SJCRH30 (cell line): ENCODE measurements around the gene H2AZ1. TPM values are rescaled to one million over a fixed set of nuclear protein-coding genes. Genes with fewer than 3 reads are reported as not detected.

Experiments used
- DNase-seq, 2 experiments: peaks; one replicate each; pipeline ENCODE4 v3.0.0-alpha.2; 2015 to 2020
- H3K27ac ChIP-seq: fragments of 250-450 bp; sonication (Bioruptor Pico); 2 replicates; pipeline ENCODE4 v1.5.1; 2020; ENCODE audit warnings: mild to moderate bottlenecking, moderate library complexity
- H3K27me3 ChIP-seq: fragments of 250-450 bp; sonication (Bioruptor Pico); 2 replicates; pipeline ENCODE4 v1.5.1; 2020; ENCODE audit warnings: mild to moderate bottlenecking, moderate library complexity
- H3K36me3 ChIP-seq: fragments of 250-450 bp; sonication (Bioruptor Pico); 2 replicates; pipeline ENCODE4 v1.5.1; 2020; ENCODE audit warnings: mild to moderate bottlenecking, moderate library complexity
- H3K4me1 ChIP-seq: fragments of 250-450 bp; sonication (Bioruptor Pico); 2 replicates; pipeline ENCODE4 v1.5.1; 2020; ENCODE audit warnings: mild to moderate bottlenecking, moderate library complexity
- H3K4me3 ChIP-seq: fragments of 250-450 bp; sonication (Bioruptor Pico); 2 replicates; pipeline ENCODE4 v1.5.1; 2020; ENCODE audit warnings: mild to moderate bottlenecking, moderate library complexity
- H3K9me3 ChIP-seq: fragments of 250-450 bp; sonication (Bioruptor Pico); replicated peaks from 2 replicates; pipeline ENCODE4 v1.5.1; 2020; ENCODE audit warnings: mild to moderate bottlenecking, moderate library complexity
- total RNA-seq: library from RNA; depleted of rRNA; stranded (reverse); fragments of >200 nt; shearing (Covaris generic); gene quantifications from 2 replicates; pipeline ENCODE4 v1.2.3, GENCODE V29; 2014; rRNA removed

H2AZ1 gene
- 794 and 838 TPM in 2 replicates for total RNA-seq

DNA sequence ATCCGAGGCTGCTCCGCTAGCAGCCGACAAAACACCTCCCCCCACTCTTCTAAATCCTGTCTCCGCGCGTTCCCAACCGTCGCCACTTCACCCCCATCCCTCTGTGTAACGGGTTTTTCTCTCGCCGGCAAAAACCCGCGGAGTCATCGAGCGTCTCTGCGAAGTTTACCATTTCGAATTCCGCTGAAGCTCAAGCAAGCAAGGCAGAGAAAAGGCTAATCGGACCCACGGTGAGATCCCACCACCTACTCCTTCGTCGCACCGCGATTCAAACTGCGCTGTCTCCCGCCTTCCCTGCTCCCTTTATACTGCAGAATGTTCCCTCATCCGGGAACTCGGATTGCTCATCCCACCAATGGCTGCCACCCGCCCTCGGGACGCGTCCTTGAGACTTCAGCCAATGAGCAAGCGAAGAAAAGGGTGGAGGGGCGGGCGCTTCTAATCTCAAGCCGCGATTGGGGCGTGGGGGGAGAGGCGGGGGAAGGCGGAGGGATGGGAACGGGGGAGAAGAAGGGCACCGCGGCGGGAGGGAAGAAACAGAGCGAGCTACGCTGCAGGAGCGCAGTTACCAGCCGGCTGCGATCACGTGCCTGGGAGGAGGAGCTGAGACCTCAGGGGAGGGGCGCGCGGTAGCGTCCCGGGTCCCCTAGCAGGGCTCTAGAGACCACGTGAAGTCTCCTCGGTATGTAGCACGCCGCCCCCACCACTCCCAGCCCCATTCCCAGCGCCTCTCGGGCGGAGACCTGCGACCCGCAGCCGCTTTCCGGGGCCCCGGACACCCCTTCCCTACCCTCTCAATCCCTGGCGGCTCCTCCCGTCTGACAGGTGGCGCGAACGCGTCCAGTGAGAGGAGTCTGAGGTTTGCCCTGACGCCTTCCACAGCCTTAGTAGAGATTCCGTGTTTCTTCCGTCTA is at the start of gene H2AZ1:
Gene H2AZ1 (minus strand): TSS at position 277 of the 914 bp plus-strand sequence. CDS start 105 bp downstream, at position 172.
- no peaks in the 10 kb centered on the region for H3K9me3 ChIP-seq
- peak; percentile 99 for DNase-seq
- peaks cover 27% of the 10 kb centered on the region for H3K36me3 ChIP-seq
- peak within 1 kb of the TSS; percentile 91 for H3K4me3 ChIP-seq
- H3K27me3 ChIP-seq, result no peaks in the 10 kb centered on the region
- peak within 1 kb of the TSS; percentile 93 for H3K27ac ChIP-seq
- peaks cover 10% of the 10 kb centered on the region for H3K4me1 ChIP-seq

DNA sequence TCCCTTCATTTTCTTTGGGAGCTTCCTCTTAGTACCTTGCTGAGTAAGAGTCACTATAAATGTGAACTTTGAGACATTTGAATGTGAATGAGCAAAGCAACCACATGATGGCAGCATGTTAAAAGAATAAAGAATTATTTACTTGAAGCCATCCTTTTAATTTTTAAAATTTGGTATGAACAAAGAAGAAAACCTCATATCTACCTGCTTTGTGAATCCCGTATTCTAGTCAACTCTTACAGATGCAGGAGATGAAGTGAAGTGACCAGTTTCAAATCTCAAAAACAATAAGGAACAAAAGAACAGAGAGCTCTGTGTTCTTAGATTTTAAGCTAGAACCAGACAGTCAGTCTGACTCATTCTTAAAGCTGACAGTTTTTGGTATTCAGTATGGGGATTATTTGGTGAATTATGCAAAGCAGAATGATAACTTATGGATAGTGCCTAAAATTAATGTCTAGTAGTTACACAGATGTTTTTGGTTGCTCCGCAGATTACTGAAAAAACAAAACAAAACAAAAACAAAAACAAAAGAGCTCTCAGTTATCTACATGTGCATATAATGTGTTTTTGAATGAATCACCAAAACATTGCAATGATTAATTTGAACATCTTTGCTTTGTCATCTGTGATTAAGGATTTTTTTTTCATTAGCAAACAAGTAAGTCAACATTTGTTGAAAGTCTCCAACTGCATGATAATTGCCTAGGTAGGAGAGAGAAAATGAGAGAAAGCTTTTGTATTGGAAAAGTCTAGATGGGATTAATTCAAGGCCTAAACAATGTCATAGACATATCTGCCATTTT is 48.2 kb upstream of the H2AZ1 start:
- no peak overlapping the region for H3K4me3 ChIP-seq
- peak in 1 of 2 experiments; percentile 41 for DNase-seq
- H3K27me3 ChIP-seq, result no peaks in the 10 kb centered on the region
- no peaks in the 10 kb centered on the region for H3K4me1 ChIP-seq
- no peak overlapping the region for H3K27ac ChIP-seq
- no peaks in the 10 kb centered on the region for H3K36me3 ChIP-seq
- H3K9me3 ChIP-seq, result no peaks in the 10 kb centered on the region

DNA sequence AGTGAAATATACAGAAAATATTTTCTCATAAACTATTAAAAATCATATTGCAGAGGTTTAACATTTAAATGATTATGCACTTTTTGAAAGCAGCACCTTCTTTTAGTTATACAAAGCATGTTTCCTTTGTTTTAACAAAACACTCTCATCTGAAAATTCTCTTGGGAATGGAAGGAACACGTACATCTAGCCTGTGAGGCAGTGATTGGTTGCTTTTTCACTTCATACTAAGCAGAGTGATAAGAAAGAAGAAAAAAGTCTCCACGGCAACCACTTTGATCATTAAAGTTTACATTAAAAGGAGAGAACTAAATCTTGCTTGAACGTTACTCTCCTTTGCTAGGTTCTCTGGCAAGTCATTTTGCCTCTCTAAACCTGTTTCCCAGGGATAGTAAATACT is 41.7 kb upstream of the H2AZ1 start:
- no peaks in the 10 kb centered on the region for H3K36me3 ChIP-seq

DNA sequence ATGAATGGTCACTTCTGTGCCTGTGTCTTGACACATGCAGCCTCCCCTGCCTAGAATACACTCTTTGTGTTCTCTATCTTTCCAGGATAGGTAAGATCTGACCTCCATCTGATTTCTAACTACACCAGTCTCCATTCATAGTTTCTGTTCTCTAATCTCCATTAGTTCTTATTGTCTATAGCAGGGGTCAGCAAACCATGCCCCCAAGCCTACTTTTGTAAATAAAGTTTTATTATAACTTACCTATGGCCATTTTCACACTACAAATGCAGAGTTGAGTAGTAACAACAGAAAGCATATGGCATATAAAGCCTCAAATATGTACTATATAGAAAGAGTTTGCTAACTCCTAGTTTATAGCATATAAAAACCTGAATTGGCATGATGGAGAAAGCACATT is 37.6 kb upstream of the H2AZ1 start:
- Histone ChIP-seq H3K4me3 (no peak overlapping the region), H3K27me3 (no peaks in the 10 kb centered on the region), H3K36me3 (no peaks in the 10 kb centered on the region), H3K9me3 (no peaks in the 10 kb centered on the region), H3K4me1 (no peaks in the 10 kb centered on the region), H3K27ac (no peak overlapping the region)
- no peak for DNase-seq

More for the DNA sequence above, 41.7 kb upstream of the H2AZ1 start:
- Histone ChIP-seq H3K27ac (no peak overlapping the region), H3K9me3 (no peaks in the 10 kb centered on the region), H3K4me1 (no peaks in the 10 kb centered on the region), H3K4me3 (no peak overlapping the region), H3K27me3 (no peaks in the 10 kb centered on the region)
- DNase-seq, result no peak

DNA sequence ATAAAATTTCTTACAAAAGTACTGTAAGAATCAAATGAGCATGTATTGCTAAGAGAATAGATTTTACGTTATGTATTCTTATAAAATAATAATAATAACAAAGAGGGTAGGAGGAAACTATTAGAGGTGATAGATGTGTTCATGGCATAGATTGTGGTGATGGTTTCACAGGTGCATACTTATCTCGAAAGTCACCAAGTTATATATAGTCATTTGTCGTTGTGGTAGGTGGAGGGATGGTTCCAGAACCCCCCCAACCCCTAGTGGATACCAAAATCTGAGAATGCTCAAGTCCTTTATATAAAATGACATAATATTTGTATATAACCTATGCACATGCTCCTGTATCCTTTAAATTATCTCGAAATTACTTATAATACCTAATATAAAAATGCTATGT is 36.7 kb upstream of the H2AZ1 start:
- no peak overlapping the region for H3K4me3 ChIP-seq
- H3K27ac ChIP-seq, result no peak overlapping the region
- H3K27me3 ChIP-seq, result no peaks in the 10 kb centered on the region
- no peaks in the 10 kb centered on the region for H3K4me1 ChIP-seq
- no peaks in the 10 kb centered on the region for H3K36me3 ChIP-seq
- DNase-seq, result no peak
- no peaks in the 10 kb centered on the region for H3K9me3 ChIP-seq

DNA sequence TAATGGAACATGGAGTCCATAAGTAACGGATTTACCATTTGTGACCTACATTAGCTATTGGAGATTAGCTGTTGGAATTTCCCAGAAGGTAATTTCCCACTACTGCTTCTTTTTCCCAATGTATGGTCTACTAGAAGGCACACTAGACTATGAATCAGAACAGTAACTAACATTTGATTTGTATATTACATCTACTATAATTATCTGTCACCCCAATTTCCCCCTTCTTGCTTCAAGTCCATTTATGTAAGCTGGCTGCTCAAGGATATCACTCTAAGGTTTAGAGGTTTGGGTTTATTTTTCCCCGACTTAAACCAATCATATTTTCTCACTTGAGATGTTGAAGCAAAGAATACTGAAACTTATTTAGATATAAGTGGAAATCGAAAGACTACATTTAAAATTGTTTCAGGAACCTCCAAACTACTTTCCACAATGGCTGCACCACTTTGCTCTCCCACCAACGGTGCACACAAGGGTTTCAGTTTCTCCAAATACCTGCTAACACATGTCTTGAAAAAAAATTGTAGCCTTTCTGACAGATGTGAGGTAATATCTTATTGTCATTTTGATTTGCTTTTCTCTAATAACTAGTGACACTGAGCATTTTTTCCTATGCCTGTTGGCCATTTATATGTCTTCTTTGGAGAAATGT is 33.3 kb upstream of the H2AZ1 start:
- no peak overlapping the region for H3K4me3 ChIP-seq
- H3K36me3 ChIP-seq, result no peaks in the 10 kb centered on the region
- no peaks in the 10 kb centered on the region for H3K27me3 ChIP-seq
- H3K27ac ChIP-seq, result no peak overlapping the region
- no peaks in the 10 kb centered on the region for H3K9me3 ChIP-seq
- no peak for DNase-seq
- peaks cover 3% of the 10 kb centered on the region; the same call in 1 of the 2 replicates for H3K4me1 ChIP-seq

DNA sequence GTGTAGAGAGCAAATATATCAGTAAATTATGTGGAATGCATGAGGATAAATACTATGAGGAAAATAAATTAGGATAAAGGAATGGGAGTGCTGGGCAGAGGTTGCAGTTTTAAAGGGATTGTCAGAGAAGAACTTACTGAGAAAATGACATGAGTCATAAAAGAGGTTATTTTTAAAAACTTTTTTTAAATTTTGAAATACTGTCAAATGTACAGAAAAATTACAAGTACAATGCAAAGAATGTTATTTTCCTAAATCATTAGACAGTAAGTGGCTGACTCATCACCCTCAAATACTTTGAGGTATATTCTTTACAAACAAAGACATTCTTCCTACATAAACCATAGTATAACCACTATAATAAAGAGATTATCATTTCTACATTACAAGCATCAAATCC is 29.8 kb upstream of the H2AZ1 start:
- Histone ChIP-seq H3K9me3 (no peaks in the 10 kb centered on the region), H3K27ac (no peak overlapping the region), H3K27me3 (no peaks in the 10 kb centered on the region), H3K36me3 (no peaks in the 10 kb centered on the region), H3K4me1 (peaks cover 3% of the 10 kb centered on the region; the same call in 1 of the 2 replicates), H3K4me3 (no peak overlapping the region)
- DNase-seq, result no peak

DNA sequence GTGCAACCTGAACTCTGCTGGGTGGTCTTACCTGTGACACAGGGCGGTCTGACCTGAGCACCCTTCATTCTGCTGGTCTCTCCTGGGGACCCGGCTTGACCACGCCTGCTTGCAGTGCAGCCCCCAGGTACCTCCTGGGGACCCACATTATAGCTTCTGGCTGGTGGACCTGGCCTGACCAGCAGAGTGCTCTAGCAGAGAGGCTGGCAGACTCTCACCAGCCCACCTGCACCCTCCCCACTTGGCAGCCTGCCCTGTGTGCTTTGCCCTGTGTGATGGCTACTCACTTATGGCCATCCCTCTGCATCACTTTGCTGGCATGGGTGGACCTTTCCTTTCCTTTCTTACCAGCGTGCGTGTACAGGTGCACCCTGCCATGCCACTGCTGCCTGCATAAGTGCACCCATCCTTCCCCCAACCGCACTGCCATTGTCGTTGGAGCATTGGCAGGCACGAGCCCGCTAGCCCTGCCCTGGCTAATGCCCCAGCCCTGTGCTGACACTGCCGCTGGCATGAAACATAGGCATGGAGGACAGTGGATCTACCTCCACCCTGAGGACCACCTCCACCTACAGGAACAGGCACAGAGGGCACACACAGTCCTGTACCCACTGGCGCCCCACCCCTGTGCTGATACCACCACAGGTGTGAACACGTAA is 21.5 kb upstream of the H2AZ1 start:
- Histone ChIP-seq H3K4me3 (no peak overlapping the region), H3K9me3 (no peaks in the 10 kb centered on the region), H3K4me1 (peaks cover 14% of the 10 kb centered on the region), H3K27me3 (no peaks in the 10 kb centered on the region), H3K27ac (no peak overlapping the region), H3K36me3 (no peaks in the 10 kb centered on the region)
- DNase-seq, result no peak

DNA sequence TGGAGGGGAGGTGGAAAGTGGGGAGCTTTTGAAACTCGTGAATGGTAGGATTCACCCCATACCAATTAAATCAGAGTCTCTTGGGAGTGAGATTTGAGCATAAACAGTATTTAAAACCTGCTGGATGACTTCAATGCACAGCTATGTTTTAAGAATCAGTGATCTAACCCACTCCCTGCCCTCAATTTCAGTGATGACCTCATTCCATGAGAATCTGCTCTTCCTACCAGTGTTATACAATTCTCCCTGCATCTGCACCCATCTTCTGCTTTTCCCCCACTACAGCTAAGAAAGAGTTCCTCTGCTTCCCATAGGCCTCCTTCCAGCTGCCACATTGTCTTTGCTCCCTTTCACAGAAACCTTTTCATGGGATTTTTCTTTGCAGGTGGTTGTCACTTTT is 18.3 kb upstream of the H2AZ1 start:
- peaks cover 14% of the 10 kb centered on the region for H3K4me1 ChIP-seq
- H3K9me3 ChIP-seq, result no peaks in the 10 kb centered on the region
- peak; percentile 37 to 49 for DNase-seq
- no peaks in the 10 kb centered on the region for H3K36me3 ChIP-seq
- peak overlapping the region; percentile 23; the same call in 1 of the 2 replicates for H3K27ac ChIP-seq
- H3K4me3 ChIP-seq, result no peak overlapping the region
- H3K27me3 ChIP-seq, result no peaks in the 10 kb centered on the region

DNA sequence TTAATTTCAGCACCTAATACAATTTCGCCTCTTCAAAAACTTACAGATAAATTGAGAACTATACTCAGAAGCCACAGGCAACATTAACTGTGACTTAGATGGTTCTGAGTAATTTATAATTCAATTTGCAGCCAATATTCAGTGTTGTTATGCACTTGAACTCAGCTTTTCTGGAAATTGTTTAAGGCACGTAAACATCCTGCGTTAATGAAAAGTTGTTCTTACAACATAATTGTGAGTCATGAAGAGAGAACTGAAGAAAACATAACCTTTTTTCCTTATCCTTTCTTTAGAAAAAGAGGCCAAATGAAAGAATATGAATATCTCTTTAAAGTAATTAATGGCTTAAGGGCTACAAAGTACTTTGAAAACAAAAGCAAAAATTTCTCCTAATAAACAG is 16.6 kb upstream of the H2AZ1 start:
- peaks cover 14% of the 10 kb centered on the region for H3K4me1 ChIP-seq
- no peaks in the 10 kb centered on the region for H3K36me3 ChIP-seq
- no peak overlapping the region for H3K27ac ChIP-seq
- H3K9me3 ChIP-seq, result no peaks in the 10 kb centered on the region
- H3K27me3 ChIP-seq, result no peaks in the 10 kb centered on the region
- DNase-seq, result no peak
- no peak overlapping the region for H3K4me3 ChIP-seq

DNA sequence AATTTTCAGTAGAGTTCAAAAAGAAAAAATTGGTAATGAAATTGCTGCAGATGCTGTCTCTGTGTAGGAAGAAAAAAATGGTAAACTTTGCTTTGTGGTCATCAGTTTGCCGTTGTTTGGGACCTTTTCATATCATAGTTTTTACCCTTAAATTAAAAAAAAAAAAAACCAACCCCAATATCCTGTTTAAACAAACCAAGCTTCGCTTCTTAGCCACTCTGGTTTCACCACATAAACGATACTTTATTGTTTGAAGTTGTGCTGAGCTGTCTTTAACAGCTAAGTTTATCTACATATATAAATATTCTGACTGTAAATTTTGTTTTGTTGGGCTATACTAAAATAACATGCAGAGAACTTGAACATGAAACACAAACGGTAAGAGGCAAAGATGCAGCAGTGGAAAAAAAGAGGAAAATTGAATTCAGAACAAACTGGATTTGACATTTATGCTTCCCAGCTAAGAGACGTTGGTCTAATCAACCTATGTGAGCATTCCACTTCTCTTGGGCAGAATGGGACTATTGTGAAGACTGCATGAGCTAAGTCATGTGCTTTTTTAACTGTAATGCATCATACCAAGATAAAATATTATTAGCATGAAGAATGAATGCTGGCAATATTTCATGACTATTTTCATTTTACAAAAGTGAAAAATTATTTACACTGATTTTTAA is 15.7 kb upstream of the H2AZ1 start:
- no peaks in the 10 kb centered on the region for H3K36me3 ChIP-seq
- no peak for DNase-seq
- no peaks in the 10 kb centered on the region for H3K27me3 ChIP-seq
- H3K4me1 ChIP-seq, result peaks cover 14% of the 10 kb centered on the region
- H3K9me3 ChIP-seq, result no peaks in the 10 kb centered on the region
- no peak overlapping the region for H3K4me3 ChIP-seq
- no peak overlapping the region for H3K27ac ChIP-seq

DNA sequence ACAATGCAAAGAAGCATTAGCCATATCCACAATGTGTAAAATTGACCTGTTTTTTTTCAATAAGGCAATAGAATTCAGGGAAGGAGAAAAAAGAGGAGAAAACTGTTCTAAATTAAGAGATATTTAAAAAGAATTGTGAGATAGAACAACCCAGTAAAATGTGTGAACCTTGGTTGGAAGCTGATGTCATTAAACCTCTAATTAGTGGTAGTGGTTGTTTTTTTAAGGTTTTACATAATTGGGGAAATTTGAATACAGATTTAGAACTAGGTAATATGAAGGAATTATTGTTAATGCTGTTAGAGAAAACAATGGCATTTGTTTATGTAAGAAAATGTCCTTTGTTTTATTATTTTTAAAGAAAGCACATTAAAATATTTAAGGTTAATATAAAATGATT is 15.1 kb upstream of the H2AZ1 start:
- H3K27me3 ChIP-seq, result no peaks in the 10 kb centered on the region
- H3K4me1 ChIP-seq, result peaks cover 17% of the 10 kb centered on the region
- no peaks in the 10 kb centered on the region for H3K9me3 ChIP-seq
- no peaks in the 10 kb centered on the region for H3K36me3 ChIP-seq
- DNase-seq, result no peak
- H3K27ac ChIP-seq, result no peak overlapping the region
- H3K4me3 ChIP-seq, result no peak overlapping the region

DNA sequence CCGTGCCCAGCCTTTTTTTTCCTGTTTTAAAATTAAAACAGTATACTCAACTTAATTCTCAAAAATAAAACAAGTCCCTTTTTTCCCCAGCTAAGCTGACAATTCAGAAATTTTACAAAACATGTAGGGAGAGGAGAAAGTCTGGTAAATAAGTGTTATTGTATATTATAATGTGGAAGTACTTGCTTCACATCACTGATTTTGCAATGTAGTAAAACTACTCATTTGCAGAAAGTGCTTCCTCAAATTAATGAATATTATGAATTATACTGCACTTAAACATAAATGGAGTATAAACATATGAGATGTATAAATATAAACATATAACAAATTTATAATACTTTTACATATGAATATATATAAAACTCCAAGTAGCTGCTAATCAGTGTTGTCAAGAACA is 11.6 kb upstream of the H2AZ1 start:
- H3K36me3 ChIP-seq, result no peaks in the 10 kb centered on the region
- no peak for DNase-seq
- H3K27ac ChIP-seq, result no peak overlapping the region
- 0 out of 2 replicates have a peak, but pooled peaks cover 4% of the 10 kb centered on the region for H3K4me1 ChIP-seq
- H3K9me3 ChIP-seq, result no peaks in the 10 kb centered on the region
- H3K4me3 ChIP-seq, result no peak overlapping the region
- H3K27me3 ChIP-seq, result no peaks in the 10 kb centered on the region

DNA sequence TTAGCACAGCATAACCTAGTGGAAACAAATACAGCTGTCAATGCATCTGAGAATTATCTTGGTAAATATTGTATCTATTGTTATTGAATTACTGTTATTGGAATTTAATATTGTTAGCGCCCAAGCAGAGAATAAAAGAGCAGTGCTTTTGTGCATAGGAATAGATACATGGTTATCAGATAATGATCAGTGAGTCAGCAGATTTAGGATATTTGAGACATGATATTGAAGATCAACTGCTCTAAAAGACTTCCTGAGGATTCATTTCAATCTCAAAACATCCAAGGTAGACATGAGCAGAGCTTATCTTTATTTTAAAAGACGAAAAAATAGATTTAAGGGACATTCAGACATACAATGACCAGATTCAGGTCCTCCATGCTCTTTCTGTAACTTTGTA is 10.6 kb upstream of the H2AZ1 start:
- no peaks in the 10 kb centered on the region for H3K36me3 ChIP-seq
- H3K27ac ChIP-seq, result no peak overlapping the region; the same call in 1 of the 2 replicates
- H3K4me1 ChIP-seq, result 0 out of 2 replicates have a peak, but pooled peaks cover 4% of the 10 kb centered on the region
- H3K4me3 ChIP-seq, result no peak overlapping the region
- H3K27me3 ChIP-seq, result no peaks in the 10 kb centered on the region
- no peaks in the 10 kb centered on the region for H3K9me3 ChIP-seq
- no peak for DNase-seq
